ENCODE measurements around the gene RNF149. TPM values are rescaled to one million over a fixed set of nuclear protein-coding genes. Genes with fewer than 3 reads are reported as not detected.
A peak's percentile ranks its signal among the peaks of the same experiment; 100 is the strongest.

Gene RNF149
- total and polyA plus RNA-seq, 9 of the 15 experiments (the other 6 are each of a cell fraction or from before 2014, with no cell fraction given) = 9.0 to 31.5 (median 22.8) TPM

GRCh38 chr2:101341901-101342624, 33.6 kb upstream of the RNF149 start (continued):
- TF ChIP-seq NFIX (CRISPR knock-in tag; IDR thresholded peaks at IDR 0.05; ENCODE audit: low read depth) = no peak
- no peak for TF ChIP-seq TSC22D4 (tag; IDR thresholded peaks at IDR 0.05)
- TF ChIP-seq NR1H2 (CRISPR knock-in tag; IDR thresholded peaks at IDR 0.05) = no peak
- TF ChIP-seq RBM34 (IDR thresholded peaks at IDR 0.05; ENCODE audit: borderline replicate concordance, insufficient read depth, low read length) = no peak
- TF ChIP-seq MAFK (IDR thresholded peaks at IDR 0.05; ENCODE audit: low read length) = peak; percentile 68
- no peak for TF ChIP-seq POLR2B (IDR thresholded peaks at IDR 0.05; ENCODE audit: low read depth, partially characterized antibody)
- TF ChIP-seq HDAC2 (IDR thresholded peaks at IDR 0.05) = no peak
- TF ChIP-seq KLF16 (IDR thresholded peaks at IDR 0.05) = 0 out of 2 replicates have a peak, but pooled peaks have one; percentile 53
- TF ChIP-seq NCOA1 (IDR thresholded peaks at IDR 0.05; ENCODE audit: low read depth) = no peak
- peak in 1 of 2 experiments; percentile 72; a peak in 1 of 4 replicates for TF ChIP-seq RCOR1 (IDR thresholded peaks at IDR 0.05; ENCODE audit: borderline replicate concordance in 1 of 2, low read depth in 2 of 2, low read length in 2 of 2)
- no peak for TF ChIP-seq KLF10 (CRISPR knock-in tag; IDR thresholded peaks at IDR 0.05)
- peak; percentile 63 for TF ChIP-seq ZNF316 (IDR thresholded peaks at IDR 0.05)
- TF ChIP-seq ELK3 (CRISPR knock-in tag; IDR thresholded peaks at IDR 0.05) = no peak
- TF ChIP-seq KDM4B (IDR thresholded peaks at IDR 0.05; ENCODE audit: borderline replicate concordance in 2 of 2, low read depth in 1 of 2) = no peak
- TF ChIP-seq NRF1 (conservative IDR thresholded peaks at IDR 0.05 in 1 of 2, IDR thresholded peaks at IDR 0.05 in 1 of 2) = no peak
- peak; percentile 51; the same call in 1 of the 2 replicates for TF ChIP-seq MAFF (IDR thresholded peaks at IDR 0.05; ENCODE audit: low read length)
- no peak for TF ChIP-seq FOXO4 (CRISPR knock-in tag; IDR thresholded peaks at IDR 0.05)
- no peak for TF ChIP-seq PTBP1 (IDR thresholded peaks at IDR 0.05; ENCODE audit: low read depth, low read length)
- TF ChIP-seq POLR2A (conservative IDR thresholded peaks at IDR 0.05) = no peak
- TF ChIP-seq ZNF449 (CRISPR knock-in tag; IDR thresholded peaks at IDR 0.05) = no peak
- peak; percentile 55 for TF ChIP-seq CTCFL (IDR thresholded peaks at IDR 0.05; ENCODE audit: borderline replicate concordance, insufficient read depth, low read depth, low read length, poor library complexity, severe bottlenecking)
